Mucosa of rectum (tissue), 2 donors: ENCODE measurements around the gene EIF3F.

Experiments
- H3K27ac ChIP-seq, 2 donors: one replicate each; pipeline ENCODE4 v1.7.0; 2013; ENCODE audit warnings: inconsistent platforms in 2 of 2, low read depth in 2 of 2, low read length in 2 of 2
- H3K27me3 ChIP-seq, 2 donors: one replicate each; pipeline ENCODE4 v1.7.0; 2013; ENCODE audit warnings: low read length in 2 of 2; ENCODE audit not compliant: control insufficient read depth in 2 of 2, insufficient read depth in 2 of 2
- H3K36me3 ChIP-seq, 2 donors: one replicate each; pipeline ENCODE4 v1.7.0; 2013; ENCODE audit warnings: low read length in 2 of 2; ENCODE audit not compliant: control insufficient read depth in 2 of 2, insufficient read depth in 2 of 2
- H3K4me1 ChIP-seq, 2 donors: one replicate each; pipeline ENCODE4 v1.7.0; 2013; ENCODE audit warnings: low read length in 2 of 2, mild to moderate bottlenecking in 1 of 2; ENCODE audit not compliant: control insufficient read depth in 2 of 2, insufficient read depth in 2 of 2
- H3K4me3 ChIP-seq, 2 donors: one replicate each; pipeline ENCODE4 v1.7.0; 2013; ENCODE audit warnings: low read length in 2 of 2
- H3K9ac ChIP-seq, 2 donors: one replicate each; pipeline ENCODE4 v1.7.0; 2013; ENCODE audit warnings: low read length in 2 of 2, low read depth in 1 of 2, mild to moderate bottlenecking in 1 of 2
- H3K9me3 ChIP-seq, 2 donors: one replicate each; pipeline ENCODE4 v1.7.0; 2013; ENCODE audit warnings: low read length in 2 of 2; ENCODE audit not compliant: control insufficient read depth in 2 of 2
- donor health status: healthy.
- donor health status: Normal muscosa, but diverticular disease.

EIF3F gene

DNA sequence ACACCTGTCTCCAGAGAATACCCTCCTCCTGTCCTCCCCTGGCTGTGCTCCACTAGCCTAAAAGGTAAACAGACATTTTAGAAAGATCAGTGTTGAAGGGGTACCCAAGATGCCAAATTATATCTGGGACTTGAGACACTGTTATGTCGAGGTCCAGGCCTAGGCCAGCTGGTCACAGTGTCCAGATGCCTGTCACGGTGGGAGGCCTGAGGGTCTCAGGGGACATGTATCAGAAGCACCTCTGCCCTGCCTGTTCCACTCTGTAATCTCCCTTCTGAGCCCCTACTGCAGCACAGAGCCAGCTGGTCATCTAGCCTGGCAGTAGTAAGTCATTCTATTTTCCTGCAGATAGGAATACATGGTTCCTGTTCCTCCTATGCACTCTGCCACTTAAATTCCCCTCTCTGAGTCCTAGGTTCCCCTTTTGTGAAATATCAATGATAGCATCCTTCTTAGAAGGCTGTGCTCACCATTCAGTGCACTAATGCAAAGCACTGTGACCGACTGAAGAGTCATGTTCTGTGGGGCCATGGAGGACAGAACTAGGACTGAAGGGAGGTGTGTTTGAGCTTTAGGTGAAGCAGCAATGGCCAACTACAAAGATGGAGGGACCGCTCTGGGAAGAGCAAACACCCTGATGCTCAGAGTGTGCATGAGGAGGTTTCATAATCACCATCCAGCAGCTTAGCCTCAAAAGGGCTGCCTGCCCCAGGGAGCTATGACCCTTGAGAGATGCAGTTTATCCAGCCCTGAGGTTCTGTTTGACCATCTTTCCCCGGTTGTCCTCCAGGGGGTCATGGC, 49.1 kb downstream of the EIF3F start:
- Histone ChIP-seq H3K36me3 (no peaks in the 10 kb centered on the region), H3K27me3 (no peaks in the 10 kb centered on the region), H3K4me3 (no peak overlapping the region), H3K4me1 (no peaks in the 10 kb centered on the region), H3K9me3 (no peaks in the 10 kb centered on the region), H3K9ac (no peak overlapping the region), H3K27ac (no peak overlapping the region)

DNA sequence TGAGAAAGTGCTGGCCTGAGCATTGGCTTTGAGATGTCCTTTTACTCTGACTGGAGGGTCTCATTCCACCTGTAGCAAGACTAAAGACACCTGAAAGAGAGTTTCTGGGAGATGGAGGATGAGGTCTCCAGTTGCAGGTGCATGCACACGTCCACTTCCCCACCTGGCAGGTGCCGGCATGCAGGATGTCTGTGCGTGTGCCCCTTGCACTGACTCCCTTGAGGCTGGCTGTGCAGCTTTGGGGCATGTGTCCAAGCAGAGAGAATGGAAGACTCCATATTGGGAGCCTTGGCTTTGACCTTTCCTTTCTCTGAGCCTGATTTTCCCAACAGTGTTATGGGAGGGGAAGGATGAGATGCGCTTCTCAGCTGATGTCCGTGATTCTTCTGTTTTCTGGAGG, 49.8 kb downstream of the EIF3F start:
- no peaks in the 10 kb centered on the region for H3K27me3 ChIP-seq
- no peaks in the 10 kb centered on the region for H3K9me3 ChIP-seq
- H3K4me1 ChIP-seq: no peaks in the 10 kb centered on the region
- no peak overlapping the region for H3K4me3 ChIP-seq
- no peak overlapping the region for H3K27ac ChIP-seq
- no peak overlapping the region for H3K9ac ChIP-seq
- H3K36me3 ChIP-seq: no peaks in the 10 kb centered on the region

DNA sequence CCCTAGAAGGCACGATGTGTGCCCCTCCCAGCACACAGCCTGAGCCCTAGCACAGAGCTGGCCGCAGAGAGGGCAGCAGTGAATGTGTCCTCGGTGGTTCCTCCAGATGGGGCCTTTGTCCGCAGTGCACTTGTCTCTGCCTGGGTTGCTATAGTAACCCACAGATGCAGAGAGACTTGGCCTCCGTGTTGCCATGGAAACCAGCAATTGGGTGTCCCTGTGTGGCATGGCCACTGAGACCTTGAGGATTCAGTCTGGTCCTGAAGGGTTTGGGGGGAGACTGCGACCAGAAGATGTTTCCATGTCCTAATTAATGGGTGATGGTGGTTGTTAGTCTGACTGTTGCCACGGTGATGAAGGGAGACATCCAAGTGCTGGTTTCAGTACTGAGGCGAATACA, 51.3 kb downstream of the EIF3F start:
- Histone ChIP-seq H3K27ac (no peak overlapping the region), H3K4me1 (no peaks in the 10 kb centered on the region), H3K9me3 (no peaks in the 10 kb centered on the region), H3K4me3 (no peak overlapping the region), H3K9ac (no peak overlapping the region), H3K27me3 (no peaks in the 10 kb centered on the region), H3K36me3 (no peaks in the 10 kb centered on the region)

DNA sequence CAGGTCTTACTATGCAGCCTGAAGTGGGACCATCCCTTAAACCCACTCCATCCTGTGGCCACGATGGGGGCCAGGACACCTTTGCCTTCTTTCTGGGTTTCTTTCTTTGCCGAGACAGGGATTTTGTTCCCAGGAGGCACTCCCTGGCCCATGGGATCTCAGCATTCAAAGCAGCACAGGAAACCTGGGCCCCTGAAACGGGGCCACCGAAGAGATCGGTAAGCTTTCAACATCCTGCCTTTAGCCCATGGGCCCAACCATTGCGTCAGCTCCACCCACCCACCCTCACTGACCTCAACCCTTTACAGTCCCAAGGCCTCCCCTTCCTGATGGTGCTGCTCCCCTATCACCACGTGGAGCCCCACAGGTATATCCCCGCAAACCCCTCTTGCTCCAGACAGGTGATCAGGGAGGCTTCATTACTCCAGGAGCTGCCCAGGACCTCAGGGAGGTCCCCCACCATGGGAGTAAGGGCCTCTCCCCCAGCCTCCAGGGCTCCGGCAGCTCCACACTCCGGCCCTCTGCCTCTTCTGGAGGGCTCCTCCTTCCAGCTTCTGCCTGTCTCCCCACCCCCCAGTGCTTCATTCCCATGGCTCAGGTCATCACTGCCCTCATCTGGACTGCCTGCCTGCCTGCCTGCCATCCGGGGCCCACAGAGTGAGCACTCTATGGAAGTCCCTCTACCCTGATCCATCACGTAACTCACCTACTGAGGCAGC, 51.8 kb downstream of the EIF3F start:
- no peaks in the 10 kb centered on the region for H3K36me3 ChIP-seq
- H3K4me3 ChIP-seq: no peak overlapping the region
- H3K27ac ChIP-seq: no peak overlapping the region
- no peak overlapping the region for H3K9ac ChIP-seq
- no peaks in the 10 kb centered on the region for H3K4me1 ChIP-seq
- no peaks in the 10 kb centered on the region for H3K27me3 ChIP-seq
- no peaks in the 10 kb centered on the region for H3K9me3 ChIP-seq

DNA sequence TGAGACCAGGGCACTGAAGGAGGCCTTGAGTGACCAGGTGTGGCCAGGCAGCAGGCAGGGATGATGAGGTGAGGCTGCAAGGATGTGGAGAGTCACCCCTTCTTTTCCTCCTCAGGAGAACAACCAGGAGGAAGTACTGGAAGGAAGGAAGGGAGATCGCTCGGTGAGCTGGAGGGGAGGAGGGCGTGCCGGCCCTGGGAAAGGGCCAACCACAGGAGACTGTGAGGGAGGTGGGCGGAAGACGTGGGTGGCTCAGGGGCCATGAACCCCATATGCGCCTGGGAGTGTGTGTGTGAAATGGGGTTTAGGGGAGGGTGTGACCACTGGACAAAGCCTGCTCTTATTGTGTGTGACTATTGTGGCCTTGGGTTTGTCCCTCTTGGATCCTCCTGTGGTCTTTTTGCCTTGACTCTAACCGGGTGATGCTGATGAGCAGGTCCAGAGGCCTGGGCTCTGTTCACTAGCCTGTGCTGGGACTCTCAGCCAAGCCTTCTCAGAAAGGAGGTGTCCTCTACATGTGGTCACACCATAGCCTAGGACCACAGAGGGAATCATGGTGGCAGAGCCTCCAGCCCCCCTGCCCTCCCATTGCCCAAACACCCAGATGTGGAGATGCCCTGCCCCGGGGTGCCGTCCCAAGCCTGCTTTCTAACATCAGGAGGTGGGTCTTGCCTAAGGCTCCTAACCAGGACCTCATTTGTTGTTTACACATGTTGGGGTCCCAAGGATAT, 52.6 kb downstream of the EIF3F start:
- Histone ChIP-seq H3K36me3 (no peaks in the 10 kb centered on the region), H3K27me3 (no peaks in the 10 kb centered on the region), H3K9me3 (no peaks in the 10 kb centered on the region), H3K4me1 (no peaks in the 10 kb centered on the region), H3K27ac (no peak overlapping the region), H3K9ac (no peak overlapping the region), H3K4me3 (no peak overlapping the region)

DNA sequence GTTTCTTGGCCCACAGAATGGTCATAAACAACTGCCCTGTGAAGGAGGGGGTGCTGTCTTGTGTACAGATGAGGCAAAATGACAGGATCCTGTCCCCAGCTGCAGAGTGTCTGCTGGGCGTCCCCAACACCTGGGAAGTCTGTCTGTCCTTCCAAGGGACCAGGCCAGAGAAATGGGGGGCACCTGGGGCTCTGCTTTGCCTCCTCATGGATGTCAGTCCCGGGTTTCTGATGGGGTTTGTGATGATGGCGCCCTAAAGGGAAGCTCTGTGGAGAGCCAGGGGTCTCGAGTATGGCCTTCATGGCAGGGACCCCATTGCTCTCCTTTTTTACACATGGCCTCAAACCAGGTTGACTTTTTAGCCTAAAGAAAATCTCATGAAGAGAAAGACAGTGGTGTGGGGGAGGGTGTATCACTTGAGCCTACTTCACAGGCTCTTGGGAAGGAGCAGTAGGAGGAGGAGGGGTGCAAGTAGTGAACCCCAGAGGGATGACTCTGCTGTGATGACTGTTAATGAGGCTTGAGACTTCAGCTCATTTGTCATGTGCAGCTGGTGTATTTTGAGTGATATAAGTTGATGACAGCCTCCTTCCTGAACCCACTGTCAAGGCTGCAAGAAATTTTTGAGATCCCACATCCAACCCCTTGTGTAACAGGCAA, 53.3 kb downstream of the EIF3F start:
- no peak overlapping the region for H3K27ac ChIP-seq
- H3K27me3 ChIP-seq: no peaks in the 10 kb centered on the region
- H3K4me1 ChIP-seq: no peaks in the 10 kb centered on the region
- H3K9ac ChIP-seq: no peak overlapping the region
- H3K9me3 ChIP-seq: no peaks in the 10 kb centered on the region
- no peak overlapping the region for H3K4me3 ChIP-seq
- H3K36me3 ChIP-seq: no peaks in the 10 kb centered on the region

DNA sequence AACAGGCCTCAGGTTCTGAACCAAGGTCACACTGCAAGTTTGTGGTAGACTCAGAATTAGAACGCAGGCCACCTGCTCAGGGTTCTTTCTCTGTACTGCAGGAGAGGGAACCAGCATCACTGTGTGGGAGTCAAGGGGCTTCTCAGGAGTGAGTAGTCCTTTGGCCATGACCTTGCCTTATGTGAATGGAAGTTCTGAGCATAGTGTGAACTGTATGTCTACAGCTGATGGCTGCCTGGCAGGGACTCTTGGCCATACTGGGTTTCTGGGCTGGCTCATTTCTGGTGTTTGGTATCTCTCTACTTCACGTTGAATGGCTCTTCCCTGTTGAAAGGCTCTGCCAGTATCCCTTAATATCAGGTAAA, 53.8 kb downstream of the EIF3F start:
- no peak overlapping the region for H3K27ac ChIP-seq

DNA sequence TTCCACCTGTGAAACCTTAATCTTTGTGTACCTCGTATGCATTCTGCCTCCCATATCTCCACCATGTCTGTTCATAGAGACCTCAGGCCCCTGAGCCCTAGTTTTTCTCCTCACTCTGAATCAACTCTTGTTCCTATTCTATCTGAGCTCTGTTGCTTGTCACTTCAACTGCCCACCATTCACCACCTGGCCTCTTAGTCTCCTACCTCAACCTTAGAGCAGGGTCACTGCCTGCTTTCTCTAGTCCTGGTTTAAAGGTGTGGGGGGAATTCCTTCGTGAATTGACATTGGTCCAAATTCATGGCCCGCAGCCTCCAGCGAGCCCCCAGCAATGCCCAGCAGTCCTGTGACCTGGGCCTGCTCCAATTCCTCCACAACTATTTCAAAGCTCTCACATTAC, 54.4 kb downstream of the EIF3F start:
- Histone ChIP-seq H3K27me3 (no peaks in the 10 kb centered on the region), H3K4me1 (no peaks in the 10 kb centered on the region), H3K9ac (no peak overlapping the region), H3K9me3 (no peaks in the 10 kb centered on the region), H3K27ac (no peak overlapping the region), H3K4me3 (no peak overlapping the region), H3K36me3 (no peaks in the 10 kb centered on the region)

More for the DNA sequence above, 53.8 kb downstream of the EIF3F start:
- Histone ChIP-seq H3K4me1 (no peaks in the 10 kb centered on the region), H3K27me3 (no peaks in the 10 kb centered on the region), H3K36me3 (no peaks in the 10 kb centered on the region), H3K9ac (no peak overlapping the region), H3K9me3 (no peaks in the 10 kb centered on the region), H3K4me3 (no peak overlapping the region)

DNA sequence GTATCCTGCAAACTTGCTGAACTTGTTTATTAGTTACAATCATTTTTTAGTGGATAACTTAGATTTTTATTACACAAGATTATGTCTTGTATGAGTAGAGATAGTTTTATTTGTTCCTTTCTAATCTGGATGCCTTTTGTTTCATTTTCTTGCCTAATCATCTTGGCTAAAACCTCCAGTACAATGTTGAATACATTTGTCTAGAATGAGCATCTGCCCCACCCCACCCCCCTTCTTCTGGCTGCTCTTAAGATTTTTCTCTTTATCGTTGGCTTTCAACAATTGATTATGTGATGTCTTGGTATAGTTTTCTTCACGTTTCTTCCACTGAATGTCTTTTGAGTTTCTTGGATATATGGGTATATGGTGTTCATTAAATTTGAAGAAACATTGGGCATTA, 56.6 kb downstream of the EIF3F start:
- no peak overlapping the region for H3K4me3 ChIP-seq

DNA sequence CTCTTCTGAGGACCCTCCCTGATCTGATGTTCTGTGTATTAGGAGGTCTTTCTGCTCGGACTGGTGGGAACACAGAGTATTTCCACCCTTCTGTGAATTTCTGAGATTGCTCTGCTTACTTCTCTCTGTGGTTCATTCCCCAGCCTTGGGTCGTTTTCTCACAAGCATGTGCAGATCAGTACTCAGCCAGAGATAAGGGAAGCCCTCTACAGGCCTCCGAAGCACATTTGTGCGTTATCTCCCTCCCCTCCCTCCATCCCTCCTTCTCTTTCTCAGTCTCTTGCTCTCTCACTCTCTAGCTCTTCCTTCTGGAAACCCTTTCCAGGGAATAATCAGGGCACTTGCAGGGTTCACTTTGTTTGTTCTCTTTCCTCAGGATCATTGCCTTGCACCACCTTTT, 58.7 kb downstream of the EIF3F start:
- Histone ChIP-seq H3K4me3 (no peak overlapping the region), H3K9me3 (no peaks in the 10 kb centered on the region), H3K36me3 (no peaks in the 10 kb centered on the region), H3K9ac (no peak overlapping the region), H3K27me3 (no peaks in the 10 kb centered on the region), H3K4me1 (no peaks in the 10 kb centered on the region), H3K27ac (no peak overlapping the region)

More for the DNA sequence above, 56.6 kb downstream of the EIF3F start:
- Histone ChIP-seq H3K36me3 (no peaks in the 10 kb centered on the region), H3K27me3 (no peaks in the 10 kb centered on the region), H3K9ac (no peak overlapping the region), H3K27ac (no peak overlapping the region), H3K9me3 (no peaks in the 10 kb centered on the region), H3K4me1 (no peaks in the 10 kb centered on the region)
